Trophoblast cell (in vitro differentiated cells and primary cell): Measurements from ENCODE around the gene ABCC4.

Source experiments
- DNase-seq, 2 donors: peaks; one replicate each; pipeline ENCODE4 v3.0.0-alpha.2; 2016
- H2AFZ ChIP-seq: 2 replicates; pipeline ENCODE4 v1.6.1; 2013; ENCODE audit warnings: low read length, moderate library complexity, mild to moderate bottlenecking; ENCODE audit not compliant: insufficient read depth, poor library complexity
- H2AK5ac ChIP-seq: 2 replicates; pipeline ENCODE4 v1.6.1; 2013; ENCODE audit warnings: mild to moderate bottlenecking, low read length
- H2BK120ac ChIP-seq: 2 replicates; pipeline ENCODE4 v1.6.1; 2013; ENCODE audit warnings: low read length, mild to moderate bottlenecking, moderate library complexity; ENCODE audit not compliant: insufficient read depth, poor library complexity
- H2BK12ac ChIP-seq: 2 replicates; pipeline ENCODE4 v1.6.1; 2013; ENCODE audit warnings: mild to moderate bottlenecking, low read length, moderate library complexity
- H2BK5ac ChIP-seq: 2 replicates; pipeline ENCODE4 v1.6.1; 2013; ENCODE audit warnings: low read length, low read depth, moderate library complexity, mild to moderate bottlenecking; ENCODE audit not compliant: poor library complexity
- H3K14ac ChIP-seq: 2 replicates; pipeline ENCODE4 v1.6.1; 2013; ENCODE audit warnings: mild to moderate bottlenecking, low read length
- H3K18ac ChIP-seq: 2 replicates; pipeline ENCODE4 v1.6.1; 2013; ENCODE audit warnings: mild to moderate bottlenecking, low read length
- H3K23ac ChIP-seq: 2 replicates; pipeline ENCODE4 v1.6.1; 2013; ENCODE audit warnings: low read length
- H3K27ac ChIP-seq: 2 replicates; pipeline ENCODE4 v1.5.1; 2013; ENCODE audit warnings: low read depth, mild to moderate bottlenecking, inconsistent platforms, low read length, moderate library complexity
- H3K27me3 ChIP-seq: 2 replicates; pipeline ENCODE4 v1.6.1; 2013; ENCODE audit warnings: inconsistent platforms, mild to moderate bottlenecking, low read length, moderate library complexity; ENCODE audit not compliant: insufficient read depth
- H3K36me3 ChIP-seq, 2 experiments: 1 replicate in 1 of 2; 2 replicates in 1 of 2; pipeline ENCODE4 v1.6.1; 2013; ENCODE audit warnings: low read length in 2 of 2, mild to moderate bottlenecking in 2 of 2, moderate library complexity in 1 of 2; ENCODE audit not compliant: insufficient read depth in 2 of 2, control insufficient read depth in 1 of 2
- H3K4ac ChIP-seq: 2 replicates; pipeline ENCODE4 v1.6.1; 2013; ENCODE audit warnings: low read depth, mild to moderate bottlenecking, low read length, moderate library complexity
- H3K4me1 ChIP-seq, 2 experiments: 1 replicate in 1 of 2; 2 replicates in 1 of 2; pipeline ENCODE4 v1.6.1; 2013; ENCODE audit warnings: low read length in 2 of 2, mild to moderate bottlenecking in 2 of 2, moderate library complexity in 1 of 2; ENCODE audit not compliant: insufficient read depth in 2 of 2, control insufficient read depth in 1 of 2
- H3K4me2 ChIP-seq: 2 replicates; pipeline ENCODE4 v1.6.1; 2013; ENCODE audit warnings: inconsistent platforms, mild to moderate bottlenecking, low read length, moderate library complexity
- H3K4me3 ChIP-seq: 2 replicates; pipeline ENCODE4 v1.5.1; 2013; ENCODE audit warnings: mild to moderate bottlenecking, low read depth, low read length, inconsistent platforms
- H3K79me1 ChIP-seq: one replicate; pipeline ENCODE4 v1.6.1; 2013; ENCODE audit warnings: low read length
- H3K79me2 ChIP-seq: 2 replicates; pipeline ENCODE4 v1.6.1; 2013; ENCODE audit warnings: low read length, mild to moderate bottlenecking; ENCODE audit not compliant: control insufficient read depth, insufficient read depth, poor library complexity
- H3K9ac ChIP-seq: 2 replicates; pipeline ENCODE4 v1.6.1; 2013; ENCODE audit warnings: mild to moderate bottlenecking, low read length
- H3K9me3 ChIP-seq: 2 replicates; pipeline ENCODE4 v1.6.1; 2013; ENCODE audit warnings: low read depth, mild to moderate bottlenecking, control low read depth, inconsistent platforms, low read length; ENCODE audit not compliant: insufficient read depth
- H4K12ac ChIP-seq: 2 replicates; pipeline ENCODE4 v1.6.1; 2013; ENCODE audit warnings: low read depth, mild to moderate bottlenecking, low read length, moderate library complexity
- H4K8ac ChIP-seq: 2 replicates; pipeline ENCODE4 v1.6.1; 2013; ENCODE audit warnings: low read depth, mild to moderate bottlenecking, low read length, moderate library complexity
- H4K91ac ChIP-seq: one replicate; pipeline ENCODE4 v1.6.1; 2013; ENCODE audit warnings: low read depth, mild to moderate bottlenecking, low read length, moderate library complexity
- WGBS: extraction: QIAGEN DNeasy Blood & Tissue Kit; methylation state at CpG from one replicate; pipeline ENCODE4 v1.1.7; 2013; ENCODE audit warnings: missing lambda C conversion rate; ENCODE audit not compliant: insufficient read length, insufficient coverage; ENCODE audit errors: extremely low coverage; 5-methylcytosine and 5-hydroxymethylcytosine counted together

The ABCC4 gene

DNA sequence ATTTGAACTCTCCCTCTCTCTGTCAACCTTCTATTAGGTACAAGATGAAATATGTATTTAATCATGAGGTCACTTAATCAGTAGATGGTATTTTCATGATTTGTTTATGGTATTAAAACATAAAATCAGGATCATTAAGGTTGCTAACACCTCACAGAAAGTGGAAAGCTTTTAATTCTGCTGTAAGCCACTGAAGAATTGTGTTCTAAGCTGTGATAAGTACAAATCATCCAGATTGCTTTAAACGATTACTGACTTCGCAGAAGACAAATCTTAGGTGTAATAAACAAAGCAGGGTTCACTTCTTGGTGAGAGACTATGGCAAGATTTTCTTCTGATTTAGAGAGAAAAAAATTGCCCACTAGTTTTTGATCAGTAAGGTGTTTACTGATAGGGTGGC lies 214.5 kb downstream of the ABCC4 start:
- DNase-seq = no peak
- Histone ChIP-seq H3K27ac (no peak overlapping the region), H3K79me2 (no peaks in the 10 kb centered on the region), H3K14ac (no peak overlapping the region), H3K18ac (no peak overlapping the region), H2AK5ac (no peak overlapping the region), H3K4me3 (no peak overlapping the region), H2BK12ac (no peak overlapping the region), H3K4ac (no peak overlapping the region), H2BK120ac (no peak overlapping the region), H3K9ac (no peak overlapping the region), H3K23ac (no peak overlapping the region), H4K8ac (no peak overlapping the region), H3K9me3 (no peaks in the 10 kb centered on the region), H3K4me2 (no peak overlapping the region), H2AFZ (no peak overlapping the region), H3K27me3 (no peaks in the 10 kb centered on the region), H4K91ac (no peak overlapping the region), H3K36me3 (no peaks in the 10 kb centered on the region), H2BK5ac (no peak overlapping the region), H4K12ac (no peak overlapping the region), H3K79me1 (no peaks in the 10 kb centered on the region), H3K4me1 (no peaks in the 10 kb centered on the region)
- WGBS = no CpG with 5 or more reads among the region's 2 CpGs

DNA sequence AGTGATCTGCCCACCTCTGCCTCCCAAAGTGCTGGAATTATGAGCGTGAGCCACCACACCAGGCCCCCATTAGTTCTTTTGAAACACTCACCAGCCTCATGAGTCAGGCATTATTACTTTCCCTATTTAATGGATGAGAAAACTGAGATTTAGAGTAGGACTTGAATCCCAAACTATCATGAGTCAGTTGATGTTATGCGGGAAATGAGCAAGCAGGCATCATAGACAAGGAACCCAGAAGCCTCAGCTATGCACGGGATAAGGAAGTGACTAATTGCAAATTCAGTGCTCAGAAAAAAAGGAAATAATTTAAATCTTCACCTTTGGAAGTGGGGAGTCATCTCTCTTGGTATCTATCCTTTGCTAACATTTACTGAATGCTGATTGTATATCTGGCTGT lies 217.5 kb downstream of the ABCC4 start:
- H2BK5ac ChIP-seq = no peak overlapping the region
- H3K36me3 ChIP-seq = no peaks in the 10 kb centered on the region
- H3K9me3 ChIP-seq = no peaks in the 10 kb centered on the region
- no peak overlapping the region for H2BK120ac ChIP-seq
- no peak overlapping the region for H3K14ac ChIP-seq
- H2AFZ ChIP-seq = no peak overlapping the region
- WGBS = no CpG with 5 or more reads among the region's 3 CpGs
- H4K8ac ChIP-seq = no peak overlapping the region
- no peak overlapping the region for H3K18ac ChIP-seq
- no peak overlapping the region for H3K23ac ChIP-seq
- no peak overlapping the region for H3K27ac ChIP-seq
- no peak overlapping the region for H3K4me2 ChIP-seq
- no peaks in the 10 kb centered on the region for H3K79me1 ChIP-seq
- no peaks in the 10 kb centered on the region for H3K4me1 ChIP-seq
- no peak overlapping the region for H3K9ac ChIP-seq
- no peaks in the 10 kb centered on the region for H3K27me3 ChIP-seq
- no peak for DNase-seq
- H4K91ac ChIP-seq = no peak overlapping the region
- no peak overlapping the region for H4K12ac ChIP-seq
- no peak overlapping the region for H2AK5ac ChIP-seq
- no peak overlapping the region for H3K4me3 ChIP-seq
- no peak overlapping the region for H2BK12ac ChIP-seq
- H3K4ac ChIP-seq = no peak overlapping the region
- H3K79me2 ChIP-seq = no peaks in the 10 kb centered on the region

DNA sequence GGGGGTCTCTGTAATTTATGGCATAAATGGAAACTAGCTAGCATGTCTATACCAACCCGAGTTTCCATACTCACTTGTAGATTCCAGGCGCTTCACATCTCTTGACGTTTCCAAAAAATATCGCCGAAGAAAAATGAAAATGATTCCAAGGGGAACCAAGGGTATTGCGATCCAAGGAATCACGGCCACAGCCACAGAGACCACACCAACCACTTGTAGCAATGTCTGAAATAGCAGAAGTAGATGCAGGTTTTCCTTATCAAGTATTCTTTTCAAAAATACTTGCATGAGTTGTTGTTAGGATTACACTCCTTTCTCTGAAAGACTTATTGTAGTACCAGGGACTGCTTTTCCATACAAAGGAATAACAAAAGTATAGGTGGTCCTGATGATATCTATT lies 218.2 kb downstream of the ABCC4 start:
- Histone ChIP-seq H3K4me3 (no peak overlapping the region), H2BK5ac (no peak overlapping the region), H3K9ac (no peak overlapping the region), H4K91ac (no peak overlapping the region), H3K27ac (no peak overlapping the region), H2AFZ (no peak overlapping the region), H3K79me2 (no peaks in the 10 kb centered on the region), H3K27me3 (no peaks in the 10 kb centered on the region), H3K4me1 (no peaks in the 10 kb centered on the region), H3K4ac (no peak overlapping the region), H3K18ac (no peak overlapping the region), H4K12ac (no peak overlapping the region), H3K14ac (no peak overlapping the region), H3K9me3 (no peaks in the 10 kb centered on the region), H4K8ac (no peak overlapping the region), H3K23ac (no peak overlapping the region), H2AK5ac (no peak overlapping the region), H3K36me3 (no peaks in the 10 kb centered on the region), H3K4me2 (no peak overlapping the region), H2BK120ac (no peak overlapping the region), H2BK12ac (no peak overlapping the region), H3K79me1 (no peaks in the 10 kb centered on the region)
- DNase-seq = no peak
- no CpG with 5 or more reads among the region's 7 CpGs for WGBS

DNA sequence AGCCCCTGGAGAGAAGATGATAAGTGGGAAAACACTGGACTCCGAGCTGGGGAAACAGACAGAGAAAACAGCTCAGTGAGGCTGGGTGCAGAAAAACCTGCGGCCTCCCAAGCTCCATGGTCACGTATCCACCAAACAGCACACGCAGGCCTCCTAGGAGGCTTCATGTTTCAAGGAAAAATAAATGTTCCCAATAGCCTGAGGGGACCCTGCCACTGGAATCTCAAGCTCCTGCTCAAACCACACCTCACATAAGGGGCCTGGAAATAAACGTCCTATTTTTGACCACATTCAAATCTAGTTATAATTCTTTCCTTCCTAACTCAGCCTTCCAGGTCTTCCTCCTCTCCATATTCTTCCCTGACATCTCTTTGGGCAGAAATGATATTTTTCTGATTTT lies 225.7 kb downstream of the ABCC4 start:
- Histone ChIP-seq H4K91ac (no peak overlapping the region), H2AFZ (no peak overlapping the region), H3K27ac (no peak overlapping the region), H2BK5ac (no peak overlapping the region), H3K27me3 (no peaks in the 10 kb centered on the region), H3K4ac (no peak overlapping the region), H3K79me1 (no peaks in the 10 kb centered on the region), H2BK12ac (no peak overlapping the region), H3K4me2 (no peak overlapping the region), H3K36me3 (no peaks in the 10 kb centered on the region), H4K12ac (no peak overlapping the region), H3K18ac (no peak overlapping the region), H4K8ac (no peak overlapping the region), H3K9me3 (no peaks in the 10 kb centered on the region), H3K4me3 (no peak overlapping the region), H3K9ac (no peak overlapping the region), H3K4me1 (peaks cover 0 to 3% of the 10 kb centered on the region in 2 experiments), H2BK120ac (no peak overlapping the region), H3K79me2 (no peaks in the 10 kb centered on the region), H3K23ac (no peak overlapping the region), H3K14ac (no peak overlapping the region), H2AK5ac (no peak overlapping the region)
- DNase-seq = peak in 1 of 2 donors; percentile 21
- no CpG with 5 or more reads among the region's 5 CpGs for WGBS
